ENCODE data around the gene AGBL1.

GRCh38 chr15:86650094-86650493, 570.4 kb downstream of the AGBL1 start:
- TF ChIP-seq, protein P1, sequence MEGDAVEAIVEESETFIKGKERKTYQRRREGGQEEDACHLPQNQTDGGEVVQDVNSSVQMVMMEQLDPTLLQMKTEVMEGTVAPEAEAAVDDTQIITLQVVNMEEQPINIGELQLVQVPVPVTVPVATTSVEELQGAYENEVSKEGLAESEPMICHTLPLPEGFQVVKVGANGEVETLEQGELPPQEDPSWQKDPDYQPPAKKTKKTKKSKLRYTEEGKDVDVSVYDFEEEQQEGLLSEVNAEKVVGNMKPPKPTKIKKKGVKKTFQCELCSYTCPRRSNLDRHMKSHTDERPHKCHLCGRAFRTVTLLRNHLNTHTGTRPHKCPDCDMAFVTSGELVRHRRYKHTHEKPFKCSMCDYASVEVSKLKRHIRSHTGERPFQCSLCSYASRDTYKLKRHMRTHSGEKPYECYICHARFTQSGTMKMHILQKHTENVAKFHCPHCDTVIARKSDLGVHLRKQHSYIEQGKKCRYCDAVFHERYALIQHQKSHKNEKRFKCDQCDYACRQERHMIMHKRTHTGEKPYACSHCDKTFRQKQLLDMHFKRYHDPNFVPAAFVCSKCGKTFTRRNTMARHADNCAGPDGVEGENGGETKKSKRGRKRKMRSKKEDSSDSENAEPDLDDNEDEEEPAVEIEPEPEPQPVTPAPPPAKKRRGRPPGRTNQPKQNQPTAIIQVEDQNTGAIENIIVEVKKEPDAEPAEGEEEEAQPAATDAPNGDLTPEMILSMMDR (IDR thresholded peaks at IDR 0.05) = no peak
- no peak for TF ChIP-seq EZH2 (IDR thresholded peaks at IDR 0.05; ENCODE audit: borderline replicate concordance, insufficient read depth, low read depth, low read length, poor library complexity, severe bottlenecking)

Measured in B cell (primary cell).